NT2/D1 (cell line): Measurements from ENCODE around the gene FRMD4B.

Source experiments
- SUZ12 ChIP-seq: IDR thresholded peaks from 2 replicates; pipeline ENCODE4 v1.6.1; 2011; ENCODE audit not compliant: insufficient read length, insufficient read depth; ENCODE audit errors: extremely low read depth
- YY1 ChIP-seq: IDR thresholded peaks from 2 replicates; pipeline ENCODE4 v1.6.1; 2011; ENCODE audit not compliant: insufficient read length, insufficient read depth
- ZNF274 ChIP-seq: IDR thresholded peaks from 2 replicates; pipeline ENCODE4 v1.6.1; 2011; ENCODE audit warnings: mild to moderate bottlenecking, low read depth, low read length

GRCh38 chr3:69246612-69247011, 139.3 kb downstream of the FRMD4B start:
- TF ChIP-seq SUZ12 (no peak), ZNF274 (no peak), YY1 (no peak)
